ENCODE measurements around the gene ATP2C2.
"Not testable (repeated sequence)": the region's sequence is repeated elsewhere in the genome, so short reads cannot be mapped to it uniquely, and the experiment has no call there.

Gene ATP2C2

GRCh38 chr16:84399912-84400311 lies 31.6 kb downstream of the ATP2C2 start:
- not testable (repeated sequence) for DNase-seq

GRCh38 chr16:84403435-84403834 lies 35.1 kb downstream of the ATP2C2 start:
- not testable (repeated sequence) for DNase-seq

GRCh38 chr16:84404324-84404723 lies 36.0 kb downstream of the ATP2C2 start:
- DNase-seq = no peak

- no peak for DNase-seq
Measured at GRCh38 chr16:84404936-84405639, 36.8 kb downstream of the ATP2C2 start.

- DNase-seq = no peak
Measured at GRCh38 chr16:84406006-84406963, 37.9 kb downstream of the ATP2C2 start.

- DNase-seq = no peak
Measured at GRCh38 chr16:84407588-84408313, 39.4 kb downstream of the ATP2C2 start.

- DNase-seq = no peak
Measured at GRCh38 chr16:84408314-84408690, 40.0 kb downstream of the ATP2C2 start.

- DNase-seq = no peak
Measured at GRCh38 chr16:84408856-84409255, 40.5 kb downstream of the ATP2C2 start.

- no peak for DNase-seq
Measured at GRCh38 chr16:84410361-84411138, 42.2 kb downstream of the ATP2C2 start.

GRCh38 chr16:84411768-84412167 lies 43.4 kb downstream of the ATP2C2 start:
- no peak for DNase-seq

- DNase-seq = no peak
Measured at GRCh38 chr16:84412262-84412661, 43.9 kb downstream of the ATP2C2 start.

- DNase-seq = no peak
Measured at GRCh38 chr16:84413244-84414004, 45.1 kb downstream of the ATP2C2 start.

GRCh38 chr16:84414789-84415326 lies 46.5 kb downstream of the ATP2C2 start:
- no peak for DNase-seq

- DNase-seq = no peak
Measured at GRCh38 chr16:84416407-84417321, 48.3 kb downstream of the ATP2C2 start.

- no peak for DNase-seq
Measured at GRCh38 chr16:84418056-84418849, 49.9 kb downstream of the ATP2C2 start.

GRCh38 chr16:84419730-84420129 lies 51.4 kb downstream of the ATP2C2 start:
- no peak for DNase-seq

GRCh38 chr16:84420556-84420955 lies 52.2 kb downstream of the ATP2C2 start:
- DNase-seq = not testable (repeated sequence)

GRCh38 chr16:84421081-84421937 lies 53.0 kb downstream of the ATP2C2 start:
- no peak for DNase-seq

- DNase-seq = no peak
Measured at GRCh38 chr16:84421938-84422220, 53.5 kb downstream of the ATP2C2 start.

Measured in suppressor macrophage treated with lipopolysaccharide for 4 hours (primary cell).